Measurements from ENCODE around the gene ANXA6.

The ANXA6 gene

GRCh38 chr5:151097820-151098767 is 59.5 kb downstream of the ANXA6 start:
- no peak for FAIRE-seq

GRCh38 chr5:151097061-151097460 is 60.5 kb downstream of the ANXA6 start:
- no peak for FAIRE-seq

DNA sequence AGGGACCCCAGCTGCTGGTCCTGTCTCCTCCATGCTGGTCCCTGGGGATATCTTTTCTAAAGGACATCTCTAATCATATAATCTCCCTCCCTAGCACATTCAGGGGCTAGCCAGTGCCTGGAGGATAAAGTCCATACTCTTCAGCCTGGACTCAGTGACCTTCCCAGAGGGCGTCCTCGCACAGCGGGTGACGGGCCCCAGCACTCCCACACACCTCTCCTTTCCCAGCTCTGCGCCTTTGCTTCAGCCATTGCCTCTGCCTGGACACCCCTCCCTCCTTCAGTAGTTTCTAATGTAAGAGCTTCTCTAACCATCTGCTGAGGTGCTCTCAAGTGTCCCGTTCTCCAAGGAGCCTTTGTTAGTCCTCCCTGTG is 61.6 kb downstream of the ANXA6 start:
- no peak for FAIRE-seq

GRCh38 chr5:151095341-151096000 is 62.1 kb downstream of the ANXA6 start:
- FAIRE-seq: no peak

DNA sequence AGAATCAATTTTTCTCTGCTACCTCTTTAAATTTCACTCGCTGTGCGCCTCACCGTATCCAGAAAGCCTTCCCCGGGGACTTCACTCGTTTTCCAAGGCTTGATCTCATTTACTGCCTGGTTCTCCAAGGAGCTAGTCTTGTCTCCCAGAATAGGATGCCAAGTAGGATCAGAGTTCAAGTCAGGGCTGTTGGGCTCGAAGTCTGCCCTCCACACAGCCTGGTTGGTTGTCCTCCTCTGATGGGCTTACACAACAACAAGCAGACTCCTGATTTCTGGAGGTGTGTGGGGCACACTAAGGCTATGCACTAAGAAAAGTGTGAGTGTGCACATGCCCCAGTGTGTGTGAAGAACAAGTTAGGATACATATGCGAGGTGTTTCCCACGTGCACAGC is 62.7 kb downstream of the ANXA6 start:
- FAIRE-seq: no peak

GRCh38 chr5:151094030-151094851 is 63.3 kb downstream of the ANXA6 start:
- FAIRE-seq: peak; percentile 96

GRCh38 chr5:151093476-151093889 is 64.1 kb downstream of the ANXA6 start:
- FAIRE-seq: peak; percentile 94

DNA sequence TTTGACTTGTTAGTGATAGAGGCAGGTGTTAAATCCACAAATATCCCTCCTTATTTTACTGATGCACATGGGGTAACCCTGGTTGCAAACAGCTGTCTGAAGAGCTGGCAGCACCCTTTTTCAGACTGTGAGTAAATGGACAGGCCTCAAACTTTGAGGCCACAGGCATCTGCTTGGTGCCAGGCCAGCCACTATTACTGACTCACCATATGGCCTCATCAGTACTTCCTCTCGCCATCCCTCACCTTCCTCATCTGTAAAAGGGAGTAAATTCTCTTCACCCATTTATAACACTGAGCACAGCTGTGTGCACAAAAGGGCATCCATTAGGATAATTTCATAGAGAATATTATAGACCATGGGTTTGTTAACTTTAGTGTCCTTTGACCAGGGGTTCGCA is 64.8 kb downstream of the ANXA6 start:
- FAIRE-seq: no peak

DNA sequence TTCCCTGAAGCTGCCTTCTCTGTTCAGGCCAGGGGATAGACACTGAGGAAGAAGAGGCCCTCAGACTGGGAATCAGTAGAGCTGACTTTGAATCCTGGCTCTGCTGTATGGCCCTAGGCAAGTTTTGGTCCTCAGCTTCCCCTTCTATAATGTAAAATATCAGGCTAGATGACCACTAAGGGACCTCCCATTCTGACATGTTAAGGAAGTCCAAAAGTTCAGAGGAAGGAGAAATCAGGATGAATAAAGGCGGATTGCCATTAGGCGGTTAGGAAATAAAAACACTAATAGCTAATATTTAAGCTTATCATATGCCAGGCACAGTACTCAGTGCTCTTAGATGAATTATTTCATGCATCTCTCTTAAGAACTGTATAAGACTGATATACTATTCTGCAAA is 67.9 kb downstream of the ANXA6 start:
- no peak for FAIRE-seq

DNA sequence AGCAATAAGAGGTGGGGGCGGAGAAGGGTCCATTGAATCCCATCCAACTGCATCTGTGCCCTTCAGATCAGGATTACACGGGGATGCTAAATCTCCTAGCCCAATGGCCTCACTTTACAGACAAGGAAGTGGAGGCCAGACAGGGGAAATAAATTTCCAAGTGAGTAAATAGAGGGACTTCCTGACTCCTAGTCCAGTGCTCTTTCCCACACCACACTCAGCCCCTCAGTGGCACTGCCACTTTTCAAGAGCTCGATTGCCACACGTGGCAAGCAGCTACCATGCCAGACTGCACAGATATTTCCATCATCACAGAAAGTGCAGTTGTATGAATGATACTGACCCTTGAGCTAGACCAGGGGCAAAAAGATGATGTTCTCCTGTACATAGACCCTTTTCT is 68.6 kb downstream of the ANXA6 start:
- FAIRE-seq: no peak

DNA sequence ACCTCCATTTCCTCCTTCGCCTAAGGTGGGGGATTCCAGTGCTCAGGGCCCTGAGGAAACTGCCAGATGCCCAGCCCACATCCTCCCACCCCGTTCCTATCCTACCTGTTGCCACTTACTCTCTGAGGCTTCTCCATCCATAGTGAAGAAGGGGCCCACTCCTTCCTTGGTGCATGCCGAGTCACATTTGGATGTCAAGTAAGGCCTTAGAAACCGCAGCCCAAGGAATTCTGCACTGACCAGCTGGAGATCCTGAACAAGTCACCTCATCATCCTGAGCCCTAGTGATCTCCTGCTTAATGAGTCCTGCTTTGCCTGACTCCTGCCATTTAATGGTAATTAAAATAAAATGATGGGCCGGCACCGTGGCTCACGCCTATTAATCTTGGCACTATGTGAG is 70.1 kb downstream of the ANXA6 start:
- no peak for FAIRE-seq

- FAIRE-seq: no peak
These were observed 70.6 kb downstream of the ANXA6 start for GRCh38 chr5:151086905-151087360.

DNA sequence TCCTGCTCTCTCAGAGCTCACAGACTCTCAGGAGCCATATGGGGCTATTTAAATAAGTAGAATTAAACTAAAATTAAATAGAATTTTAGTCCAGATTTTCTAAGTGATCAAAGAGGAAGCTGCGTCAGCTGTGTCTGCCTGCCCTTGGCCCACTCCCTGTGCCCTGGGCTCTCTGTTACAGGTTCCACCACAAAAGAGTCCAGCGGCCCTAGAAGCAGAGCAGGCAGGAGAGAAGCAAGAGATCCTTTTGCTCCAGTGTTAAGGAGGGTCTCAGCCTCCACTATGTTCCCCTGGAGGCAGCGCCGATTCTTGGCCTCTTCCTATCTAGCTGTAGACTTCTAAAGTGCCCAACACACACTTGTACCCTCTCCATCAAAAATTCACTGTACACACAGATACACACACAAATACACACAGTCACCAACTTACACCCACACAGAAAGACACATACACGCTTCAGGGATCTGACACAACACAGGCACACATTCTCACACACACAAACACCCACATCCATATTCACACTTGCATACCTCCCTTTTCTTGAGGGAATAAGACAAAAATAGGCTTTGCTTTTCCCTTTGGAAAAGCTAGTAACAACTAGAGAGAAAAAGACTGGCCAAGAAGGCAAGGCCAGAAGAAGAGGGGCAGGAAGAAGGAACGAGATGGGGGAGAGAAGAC is 71.2 kb downstream of the ANXA6 start:
- FAIRE-seq: no peak

DNA sequence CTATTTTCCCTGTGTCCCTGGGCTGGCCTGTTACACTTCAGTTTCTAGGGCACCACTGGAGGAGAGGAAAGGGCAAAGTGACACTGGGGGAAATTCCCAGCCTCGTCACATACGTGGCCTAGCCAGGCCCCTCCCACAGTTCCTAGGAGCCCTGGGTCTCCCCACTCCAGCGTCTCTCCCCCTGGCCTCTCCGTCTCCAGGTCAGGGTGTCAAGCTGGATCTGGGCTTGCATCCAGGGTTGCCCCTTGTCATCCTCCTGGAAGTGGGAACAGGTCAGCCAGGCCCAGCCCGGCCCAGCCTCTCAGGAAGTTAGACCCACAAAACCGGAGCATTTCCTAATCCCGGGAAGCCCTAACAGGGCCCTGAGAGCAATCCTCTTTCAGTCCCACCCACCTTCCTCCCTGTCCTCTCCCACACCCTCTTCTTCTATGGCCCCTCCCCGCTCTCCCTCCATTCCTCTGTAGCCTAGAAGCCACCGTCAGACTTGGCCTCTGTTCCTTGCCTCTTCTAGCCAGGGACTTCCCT is 72.0 kb downstream of the ANXA6 start:
- FAIRE-seq: no peak

DNA sequence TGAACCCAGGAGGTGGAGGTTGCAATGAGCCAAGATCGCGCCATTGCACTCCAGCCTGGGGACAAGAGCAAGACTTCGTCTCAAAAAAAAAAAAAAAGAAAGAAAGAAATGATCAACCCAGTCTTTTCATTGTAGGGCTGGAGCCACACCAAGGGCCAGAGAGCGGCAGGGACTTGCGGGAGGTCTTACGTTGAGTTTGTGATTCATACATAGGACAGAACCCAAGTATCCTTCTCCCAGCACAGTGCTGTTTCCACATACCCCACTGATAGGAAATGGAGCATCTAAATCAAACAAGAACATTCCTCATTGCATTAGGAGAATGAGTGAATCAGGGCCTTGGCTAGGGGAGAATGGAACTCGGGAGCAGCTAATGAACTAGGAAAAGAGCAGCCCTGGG is 73.2 kb downstream of the ANXA6 start:
- FAIRE-seq: no peak

DNA sequence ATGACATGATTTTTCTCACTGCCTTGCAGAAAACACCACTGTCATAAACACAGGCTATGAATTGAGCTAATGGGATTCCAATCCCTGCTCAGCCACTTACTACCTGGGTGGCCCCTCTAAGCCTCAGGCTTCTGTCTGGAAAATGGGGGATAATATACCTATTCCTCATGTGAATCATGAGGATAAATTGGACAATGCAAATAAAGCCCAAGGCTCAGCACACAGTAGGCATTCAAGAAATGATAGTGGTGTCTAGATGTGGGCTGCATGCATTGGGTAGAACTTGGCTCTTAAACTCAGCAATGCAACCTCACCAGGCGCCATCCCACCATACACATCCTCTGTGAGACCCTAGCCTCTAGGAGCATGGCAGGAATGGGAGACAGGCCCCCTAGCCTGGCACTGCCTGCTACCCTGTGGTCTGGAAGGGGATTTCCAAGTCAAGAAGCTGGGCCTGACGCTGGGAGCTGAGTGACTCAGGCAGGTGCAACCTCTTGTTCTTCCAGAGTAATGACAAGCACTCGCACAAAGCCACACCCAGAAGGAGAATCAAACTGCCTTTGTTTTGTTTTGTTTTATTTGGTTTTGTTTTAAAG is 74.4 kb downstream of the ANXA6 start:
- FAIRE-seq: no peak

DNA sequence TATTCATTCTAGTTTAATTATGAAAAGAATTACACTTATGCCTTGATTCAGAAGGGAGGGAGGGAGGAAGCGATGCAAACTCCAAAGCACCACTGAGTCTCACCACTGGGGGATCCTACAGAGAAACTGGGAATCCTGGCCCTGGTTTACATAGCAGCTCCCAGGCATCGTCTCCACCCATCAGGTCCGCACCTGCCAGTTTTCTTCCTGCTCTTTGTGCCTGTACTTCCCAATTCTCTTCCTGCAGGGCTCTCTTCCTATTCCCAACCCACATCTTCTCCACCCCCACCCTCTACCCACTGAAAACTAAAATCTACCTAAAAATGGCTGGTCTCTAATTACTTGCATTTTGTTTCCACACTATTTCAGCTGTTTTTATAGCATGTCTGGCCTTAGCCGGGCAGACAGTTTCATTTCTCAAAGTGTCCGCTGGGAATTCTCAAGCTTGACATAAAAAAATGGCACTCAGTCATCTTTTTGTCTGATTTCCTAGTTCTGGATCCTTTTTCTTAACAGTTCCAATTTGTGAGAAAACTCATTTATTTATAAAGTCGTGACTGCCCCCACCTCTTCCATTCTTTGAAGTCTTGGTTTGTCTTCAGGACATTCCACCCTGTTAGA is 75.2 kb downstream of the ANXA6 start:
- no peak for FAIRE-seq

DNA sequence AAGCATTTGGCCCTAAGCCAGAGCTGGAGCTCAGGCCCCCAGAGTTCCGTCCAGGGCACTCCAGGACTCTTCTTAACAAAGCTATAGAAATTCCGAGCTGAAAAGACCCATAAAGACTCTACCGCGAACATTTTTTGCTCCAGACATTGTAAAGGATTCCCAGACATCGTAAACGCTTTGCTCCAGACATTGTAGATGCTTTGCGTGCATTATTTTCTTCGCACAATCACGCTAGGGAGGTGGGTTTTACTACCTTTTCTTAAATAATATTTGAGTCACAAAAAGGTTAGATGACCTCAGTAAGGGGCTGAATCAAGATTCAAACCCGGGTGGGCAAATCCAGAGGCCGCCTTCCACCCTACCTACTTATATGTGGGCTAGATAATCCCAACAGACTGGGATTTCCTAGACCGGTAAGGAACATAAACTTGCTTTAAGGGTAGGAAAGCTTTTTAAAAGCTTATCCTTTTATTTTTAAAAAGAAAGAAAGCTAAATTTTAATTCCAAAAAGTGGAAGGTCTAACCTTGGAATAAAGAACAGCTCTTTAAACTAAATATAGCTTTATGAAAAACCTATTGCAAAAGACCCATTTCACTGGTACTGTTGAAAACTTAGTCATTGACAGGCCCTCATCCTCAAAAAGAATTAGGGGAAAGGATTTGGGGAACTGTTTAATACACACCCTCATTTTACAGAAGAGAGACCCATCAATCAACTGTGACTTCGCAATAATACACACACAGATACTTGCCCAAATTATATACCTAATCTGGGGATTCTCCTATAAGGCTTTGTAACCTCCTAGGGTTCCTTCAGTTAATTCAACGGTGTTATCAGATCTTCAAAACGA is 75.9 kb downstream of the ANXA6 start:
- FAIRE-seq: no peak

DNA sequence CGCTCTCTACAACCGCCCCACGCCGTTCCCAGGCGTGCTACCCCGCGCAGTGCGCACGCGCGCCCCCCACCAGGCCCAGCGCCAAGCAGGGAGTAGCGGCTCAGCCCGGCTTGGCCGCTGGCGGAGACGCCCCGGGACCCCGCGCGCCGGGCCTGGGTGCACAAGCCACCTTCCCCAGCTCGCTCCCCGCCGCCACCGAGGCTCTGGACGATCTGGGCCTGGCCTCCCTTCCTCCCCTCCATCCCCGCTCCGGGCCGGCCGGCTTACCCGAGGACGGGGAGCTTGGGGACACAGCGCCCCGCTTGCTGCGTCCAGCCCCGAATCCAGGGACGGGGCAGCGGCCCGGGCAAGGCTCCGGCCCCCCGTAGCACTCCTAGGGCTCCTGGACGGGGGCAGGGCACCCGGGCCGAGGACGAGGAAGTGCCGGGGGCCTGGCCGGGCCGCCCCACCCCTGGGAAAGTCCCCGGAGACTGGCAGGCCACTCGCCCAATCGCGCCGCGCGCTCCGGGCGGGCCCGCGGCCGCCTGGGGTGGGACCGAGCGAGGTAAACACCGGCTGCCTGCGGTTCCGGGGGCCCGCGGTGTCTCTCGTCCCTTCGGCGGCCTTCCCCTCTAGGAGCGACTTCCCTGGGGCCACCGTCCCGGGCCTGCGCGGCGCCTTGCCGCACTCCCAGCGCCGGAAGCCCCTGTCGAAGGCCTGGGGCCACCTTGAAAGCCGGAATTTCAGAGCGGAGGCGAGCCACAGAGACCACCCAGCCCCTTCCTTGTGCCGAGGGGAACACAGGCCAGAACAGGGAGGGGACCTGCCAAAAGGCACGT is 76.8 kb downstream of the ANXA6 start, which contains the start of gene TNIP1:
Gene TNIP1 (minus strand): TSS at position 422 of the 818 bp plus-strand sequence. CDS start 15,939 bp downstream, outside the sequence.
- FAIRE-seq: no peak

Data from G401.6 (cell line).